GM23248 (cell line): ENCODE results near the gene GALM. TPM values are rescaled to one million over a fixed set of nuclear protein-coding genes. Genes with fewer than 3 reads are reported as not detected.

Experiments used
- DNase-seq: peaks from one replicate; pipeline ENCODE4 v3.0.0-alpha.2; 2015
- H2AFZ ChIP-seq: fragments of 200-600 bp; sonication (generic); 2 replicates; pipeline ENCODE4 v1.6.1; 2016; ENCODE audit warnings: antibody characterized with exemption
- H3F3A ChIP-seq: fragments of 200-600 bp; sonication (generic); 2 replicates; pipeline ENCODE4 v1.6.1; 2016; ENCODE audit warnings: mild to moderate bottlenecking, antibody characterized with exemption, mixed run types; ENCODE audit not compliant: insufficient read depth
- H3K27ac ChIP-seq: fragments of 200-600 bp; sonication (generic); 2 replicates; pipeline ENCODE4 v1.5.1; 2016; ENCODE audit warnings: mild to moderate bottlenecking
- H3K27me3 ChIP-seq: fragments of 200-600 bp; sonication (generic); replicated peaks from 2 replicates; pipeline ENCODE4 v1.6.1; 2016; ENCODE audit warnings: mild to moderate bottlenecking; ENCODE audit not compliant: insufficient read depth
- H3K36me3 ChIP-seq: fragments of 200-600 bp; sonication (generic); 2 replicates; pipeline ENCODE4 v1.6.1; 2016; ENCODE audit warnings: low read depth, mild to moderate bottlenecking
- H3K4me1 ChIP-seq: fragments of 200-600 bp; sonication (generic); 2 replicates; pipeline ENCODE4 v1.6.1; 2016; ENCODE audit warnings: mild to moderate bottlenecking; ENCODE audit not compliant: insufficient read depth
- H3K4me2 ChIP-seq: fragments of 200-600 bp; sonication (generic); one replicate; pipeline ENCODE4 v1.6.1; 2016; ENCODE audit warnings: mild to moderate bottlenecking; ENCODE audit not compliant: unreplicated experiment
- H3K4me3 ChIP-seq: fragments of 200-600 bp; sonication (generic); 2 replicates; pipeline ENCODE4 v1.5.1; 2016; ENCODE audit warnings: mild to moderate bottlenecking
- H3K79me2 ChIP-seq: fragments of 200-600 bp; sonication (generic); 2 replicates; pipeline ENCODE4 v1.6.1; 2016; ENCODE audit warnings: mild to moderate bottlenecking; ENCODE audit not compliant: insufficient read depth
- H3K9ac ChIP-seq: fragments of 200-600 bp; sonication (generic); 2 replicates; pipeline ENCODE4 v1.6.1; 2016; ENCODE audit warnings: mild to moderate bottlenecking
- H3K9me2 ChIP-seq: fragments of 200-600 bp; sonication (generic); 2 replicates; pipeline ENCODE4 v1.6.1; 2016; ENCODE audit warnings: mixed run types, mild to moderate bottlenecking, moderate library complexity; ENCODE audit not compliant: insufficient read depth
- H3K9me3 ChIP-seq: fragments of 200-600 bp; sonication (generic); one replicate; pipeline ENCODE4 v1.6.1; 2017; ENCODE audit warnings: low read depth
- H4K20me1 ChIP-seq: fragments of 200-600 bp; sonication (generic); 2 replicates; pipeline ENCODE4 v1.6.0; 2016; ENCODE audit not compliant: insufficient read depth
- EZH2 ChIP-seq: fragments of 200-600 bp; sonication (generic); IDR thresholded peaks from 2 replicates; pipeline ENCODE4 v1.6.1; 2018; ENCODE audit warnings: antibody characterized with exemption, mild to moderate bottlenecking; ENCODE audit not compliant: insufficient read depth, poor library complexity, severe bottlenecking
- EZH2phosphoT487 ChIP-seq: fragments of 200-600 bp; sonication (generic); IDR thresholded peaks from 2 replicates; pipeline ENCODE4 v1.6.1; 2018; ENCODE audit warnings: antibody characterized with exemption, moderate library complexity, mild to moderate bottlenecking, low read depth; ENCODE audit not compliant: insufficient read depth
- WGBS, 2 experiments: methylation state at CpG; one replicate each; pipeline ENCODE4 v1.1.6; 2015 to 2017; ENCODE audit warnings: low lambda C conversion rate in 2 of 2, low coverage in 1 of 2; ENCODE audit errors: missing lambda C conversion rate in 2 of 2; 5-methylcytosine and 5-hydroxymethylcytosine counted together
- in situ Hi-C: fragments of 300-500 bp; cut with MboI; formaldehyde crosslinking; loops from 2 replicates; pipeline ENCODE4 v1.15.0; 2020
- polyA plus RNA-seq: library from polyadenylated mRNA; unstranded; fragments of >200 nt; fragmentation: Nextera tagmentation; extraction: Ambion mirVana; gene quantifications from 2 replicates; pipeline ENCODE4 v1.2.1, GENCODE V29; 2016
- total RNA-seq: library from RNA; depleted of rRNA; stranded (reverse); fragments of >200 nt; shearing (Covaris generic); gene quantifications from 2 replicates; pipeline ENCODE4 v1.2.3, GENCODE V29; 2014; rRNA removed

Gene GALM
- total RNA-seq (8.6 and 10.8 TPM in 2 replicates), polyA plus RNA-seq (7.6 and 8.8 TPM in 2 replicates)

DNA sequence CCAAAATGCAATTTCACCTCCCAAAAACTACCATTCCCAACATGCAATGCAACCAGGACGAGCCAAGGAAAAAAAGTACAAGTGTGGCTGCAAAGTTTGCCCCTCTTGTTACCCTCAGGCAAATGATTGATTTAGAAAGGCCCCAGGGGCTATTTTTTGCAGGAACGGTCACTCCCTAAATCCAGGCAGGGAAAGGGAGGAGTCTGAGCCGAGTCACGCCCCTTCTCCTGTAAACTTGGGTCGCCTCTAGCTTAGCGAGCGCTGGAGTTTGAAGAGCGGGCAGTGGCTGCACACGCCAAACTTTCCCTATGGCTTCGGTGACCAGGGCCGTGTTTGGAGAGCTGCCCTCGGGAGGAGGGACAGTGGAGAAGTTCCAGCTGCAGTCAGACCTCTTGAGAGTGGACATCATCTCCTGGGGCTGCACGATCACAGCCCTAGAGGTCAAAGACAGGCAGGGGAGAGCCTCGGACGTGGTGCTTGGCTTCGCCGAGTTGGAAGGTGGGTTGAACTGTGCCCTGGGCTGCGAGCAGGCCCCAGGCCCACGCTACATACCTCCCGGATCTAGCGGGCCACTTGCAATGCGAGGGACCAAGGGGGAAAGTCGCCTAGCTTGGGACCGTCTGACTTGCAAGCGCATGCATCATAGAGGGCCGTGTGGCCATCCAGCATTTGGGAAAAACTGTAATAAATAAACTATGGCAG is at the start of gene GALM:
Gene GALM, plus strand, starts transcription at position 261 of the 702 bp plus-strand sequence. Its CDS starts 48 bp downstream, at position 309.
- H3K9ac ChIP-seq: peak within 1 kb of the TSS; percentile 57
- in situ Hi-C loops: no loop called here
- H3K9me3 ChIP-seq: no peaks in the 10 kb centered on the region
- H3K4me3 ChIP-seq: peak within 1 kb of the TSS; percentile 77
- 4 to 5% methylated on average over 25 to 26 of the region's 26 CpGs for WGBS, 2 experiments
- no peaks in the 10 kb centered on the region for H3K9me2 ChIP-seq
- no peaks in the 10 kb centered on the region for H4K20me1 ChIP-seq
- TF ChIP-seq EZH2phosphoT487 (no peak), EZH2 (no peak)
- H3K4me1 ChIP-seq: peaks cover 24% of the 10 kb centered on the region
- H3K36me3 ChIP-seq: no peaks in the 10 kb centered on the region
- peak within 1 kb of the TSS; percentile 68 for H3K4me2 ChIP-seq
- DNase-seq: peak; percentile 88
- H3K79me2 ChIP-seq: no peaks in the 10 kb centered on the region
- peak within 1 kb of the TSS; percentile 67 for H3K27ac ChIP-seq
- H3F3A ChIP-seq: peaks cover 15% of the 10 kb centered on the region; the same call in 1 of the 2 replicates
- no peaks in the 10 kb centered on the region for H3K27me3 ChIP-seq
- peak within 1 kb of the TSS; percentile 94 for H2AFZ ChIP-seq

DNA sequence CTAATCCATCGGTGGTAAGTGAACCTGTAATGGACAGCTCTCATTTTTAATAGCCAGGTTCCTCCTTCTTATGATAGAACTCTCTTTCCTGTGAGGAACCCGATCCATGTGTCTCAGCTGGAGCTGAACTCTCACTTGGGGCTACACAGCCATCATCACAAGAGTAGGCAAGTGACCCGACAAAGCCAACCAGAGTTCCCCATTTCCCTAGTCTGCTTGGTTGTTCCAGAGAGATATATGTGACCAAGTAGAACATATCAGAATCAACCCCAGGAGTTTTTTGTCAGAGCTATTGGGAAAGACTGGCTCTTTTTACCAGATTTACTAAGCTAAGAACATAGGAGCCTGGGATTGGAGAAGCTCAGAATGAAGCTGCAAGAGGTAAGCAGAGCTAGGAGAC is 48.6 kb upstream of the GALM start:
- no peaks in the 10 kb centered on the region for H3K79me2 ChIP-seq
- H3K4me3 ChIP-seq: no peak overlapping the region
- no peaks in the 10 kb centered on the region for H4K20me1 ChIP-seq
- no peaks in the 10 kb centered on the region for H3K36me3 ChIP-seq
- no peaks in the 10 kb centered on the region for H3K9me3 ChIP-seq
- WGBS, 2 experiments: 76 to 79% methylated on average over 3 of the region's 3 CpGs
- H3K9me2 ChIP-seq: no peaks in the 10 kb centered on the region
- no peak for TF ChIP-seq EZH2
- no peak for TF ChIP-seq EZH2phosphoT487
- in situ Hi-C loops: no loop called here
- DNase-seq: no peak
- no peaks in the 10 kb centered on the region for H3F3A ChIP-seq
- H3K27ac ChIP-seq: no peak overlapping the region
- H3K9ac ChIP-seq: no peak overlapping the region
- H2AFZ ChIP-seq: no peak overlapping the region
- no peak overlapping the region for H3K4me2 ChIP-seq
- 0 out of 2 replicates have a peak, but pooled peaks cover 13% of the 10 kb centered on the region for H3K4me1 ChIP-seq
- H3K27me3 ChIP-seq: no peaks in the 10 kb centered on the region

DNA sequence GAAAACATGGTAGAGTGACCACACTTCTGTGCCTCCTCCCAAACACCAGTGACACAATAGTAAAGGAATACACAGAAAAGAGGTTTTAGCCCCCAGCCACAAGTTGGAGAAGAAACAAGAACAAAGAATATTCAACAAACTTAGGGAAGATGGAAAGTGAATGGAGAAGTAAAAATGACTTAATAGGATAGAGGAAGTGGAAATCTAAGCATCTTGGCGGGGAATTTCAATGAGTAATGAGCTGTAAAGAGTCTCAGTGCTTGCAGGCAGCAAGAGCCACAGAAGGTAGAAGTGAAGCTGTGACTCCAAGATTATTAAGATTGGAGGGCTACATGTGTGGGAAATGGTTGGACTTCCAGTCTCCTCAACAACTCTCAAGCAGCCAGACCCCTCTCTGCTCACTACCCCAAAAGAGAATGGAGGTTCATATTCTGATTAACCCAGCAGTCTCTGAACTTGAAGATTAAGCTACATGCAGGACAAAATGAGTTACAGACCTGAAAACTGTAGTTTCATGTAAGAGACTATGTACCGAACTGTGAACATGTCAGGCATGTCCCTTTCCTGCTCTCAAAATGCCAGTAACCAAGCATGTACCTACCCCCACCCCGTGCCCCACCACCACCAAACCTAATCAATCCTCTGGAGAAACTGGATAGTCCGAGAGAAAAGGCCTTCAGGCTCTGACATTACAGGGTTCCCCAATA is 46.3 kb upstream of the GALM start:
- no peaks in the 10 kb centered on the region for H3K36me3 ChIP-seq

DNA sequence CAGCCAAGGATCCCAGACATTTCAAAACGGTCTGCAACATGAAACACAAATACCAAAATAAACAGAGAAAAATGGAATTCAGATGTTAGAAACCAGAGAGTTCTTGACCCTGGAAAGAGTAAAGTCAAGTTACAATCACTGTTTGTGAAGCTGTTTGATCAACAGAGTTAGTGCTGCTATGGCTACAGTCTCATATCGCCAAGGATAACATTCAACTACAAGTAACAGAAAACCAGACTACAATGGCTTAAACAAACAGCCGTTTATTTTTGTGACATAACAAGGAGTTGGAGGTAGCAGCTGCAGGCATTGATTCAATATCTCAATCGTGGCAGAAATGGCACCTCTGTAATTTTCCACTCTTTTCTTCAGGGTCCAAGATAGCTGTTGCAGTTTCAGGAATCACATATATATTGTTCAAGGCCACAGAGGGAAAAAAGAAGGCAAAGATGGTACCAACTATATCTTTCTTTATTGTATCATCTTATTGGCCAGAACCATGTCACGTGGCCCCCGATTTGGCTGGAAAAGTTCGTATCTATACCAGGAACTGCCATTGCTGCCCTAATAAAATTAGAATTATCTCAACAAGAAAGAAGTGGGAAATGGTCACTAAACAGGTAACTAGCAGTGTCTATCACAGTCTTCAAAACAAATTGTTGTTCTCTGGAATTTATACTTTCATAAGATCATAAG is 45.5 kb upstream of the GALM start:
- WGBS, 2 experiments: 21 to 22% methylated on average over 7 of the region's 7 CpGs
- in situ Hi-C loops: no loop called here
- no peak overlapping the region for H3K4me2 ChIP-seq

More for the DNA sequence above, 46.3 kb upstream of the GALM start:
- TF ChIP-seq EZH2phosphoT487 (no peak), EZH2 (no peak)
- H3K27me3 ChIP-seq: no peaks in the 10 kb centered on the region
- H3K9ac ChIP-seq: no peak overlapping the region
- H3K9me3 ChIP-seq: no peaks in the 10 kb centered on the region
- WGBS, 2 experiments: 34 to 36% methylated on average over 4 of the region's 4 CpGs
- 0 out of 2 replicates have a peak, but pooled peaks cover 7% of the 10 kb centered on the region for H3K4me1 ChIP-seq
- no peak overlapping the region for H3K4me2 ChIP-seq
- H3K9me2 ChIP-seq: no peaks in the 10 kb centered on the region
- peak; percentile 45 for DNase-seq
- H3F3A ChIP-seq: no peaks in the 10 kb centered on the region
- in situ Hi-C loops: no loop called here
- H2AFZ ChIP-seq: 0 out of 2 replicates have a peak overlapping the region, but pooled peaks have one; percentile 9
- H3K27ac ChIP-seq: no peak overlapping the region
- H4K20me1 ChIP-seq: no peaks in the 10 kb centered on the region
- no peak overlapping the region for H3K4me3 ChIP-seq
- no peaks in the 10 kb centered on the region for H3K79me2 ChIP-seq

More for the DNA sequence above, 45.5 kb upstream of the GALM start:
- H3K9me2 ChIP-seq: no peaks in the 10 kb centered on the region
- TF ChIP-seq EZH2phosphoT487: no peak
- no peak for TF ChIP-seq EZH2
- H4K20me1 ChIP-seq: no peaks in the 10 kb centered on the region
- H3K79me2 ChIP-seq: no peaks in the 10 kb centered on the region
- no peak overlapping the region for H3K4me3 ChIP-seq
- H3F3A ChIP-seq: no peaks in the 10 kb centered on the region
- no peak overlapping the region for H3K9ac ChIP-seq
- no peak overlapping the region for H3K27ac ChIP-seq
- no peaks in the 10 kb centered on the region for H3K27me3 ChIP-seq
- DNase-seq: peak; percentile 20
- H3K36me3 ChIP-seq: no peaks in the 10 kb centered on the region
- peak overlapping the region; percentile 41; the same call in 1 of the 2 replicates for H2AFZ ChIP-seq
- H3K9me3 ChIP-seq: no peaks in the 10 kb centered on the region
- 0 out of 2 replicates have a peak, but pooled peaks cover under 1% of the 10 kb centered on the region for H3K4me1 ChIP-seq
